Suppressor macrophage treated with lipopolysaccharide for 1 hour (primary cell): ENCODE data around the gene PHLDB3.
"Not testable (repeated sequence)": the region's sequence is repeated elsewhere in the genome, so short reads cannot be mapped to it uniquely, and the experiment has no call there.

Experiments
- DNase-seq, 3 donors: peaks; one replicate each; pipeline ENCODE4 v3.0.0-alpha.2; 2020 to 2022

Gene PHLDB3

GRCh38 chr19:43504426-43505185, at the start of gene PHLDB3:
Gene PHLDB3, minus strand, starts transcription at chr19:43504746. Its CDS starts 628 bp downstream, at chr19:43504118.
- no peak for DNase-seq

GRCh38 chr19:43553656-43554055, 49.1 kb upstream of the PHLDB3 start:
- no peak for DNase-seq

- no peak for DNase-seq
Measured at GRCh38 chr19:43552616-43553015, 48.1 kb upstream of the PHLDB3 start.

DNA sequence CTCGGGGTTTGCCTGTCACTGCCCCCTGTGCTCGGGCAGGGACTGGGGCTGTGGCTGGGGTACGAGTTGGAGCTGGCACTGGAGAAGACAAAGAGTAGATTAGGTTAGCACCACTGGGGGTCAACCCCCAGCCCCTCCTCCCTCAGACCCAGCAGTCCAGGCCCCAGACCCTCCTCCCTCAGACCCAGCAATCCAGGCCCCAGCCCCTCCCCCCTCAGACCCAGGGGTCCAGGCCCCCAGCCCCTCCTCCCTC, 47.6 kb upstream of the PHLDB3 start:
- DNase-seq: no peak

DNA sequence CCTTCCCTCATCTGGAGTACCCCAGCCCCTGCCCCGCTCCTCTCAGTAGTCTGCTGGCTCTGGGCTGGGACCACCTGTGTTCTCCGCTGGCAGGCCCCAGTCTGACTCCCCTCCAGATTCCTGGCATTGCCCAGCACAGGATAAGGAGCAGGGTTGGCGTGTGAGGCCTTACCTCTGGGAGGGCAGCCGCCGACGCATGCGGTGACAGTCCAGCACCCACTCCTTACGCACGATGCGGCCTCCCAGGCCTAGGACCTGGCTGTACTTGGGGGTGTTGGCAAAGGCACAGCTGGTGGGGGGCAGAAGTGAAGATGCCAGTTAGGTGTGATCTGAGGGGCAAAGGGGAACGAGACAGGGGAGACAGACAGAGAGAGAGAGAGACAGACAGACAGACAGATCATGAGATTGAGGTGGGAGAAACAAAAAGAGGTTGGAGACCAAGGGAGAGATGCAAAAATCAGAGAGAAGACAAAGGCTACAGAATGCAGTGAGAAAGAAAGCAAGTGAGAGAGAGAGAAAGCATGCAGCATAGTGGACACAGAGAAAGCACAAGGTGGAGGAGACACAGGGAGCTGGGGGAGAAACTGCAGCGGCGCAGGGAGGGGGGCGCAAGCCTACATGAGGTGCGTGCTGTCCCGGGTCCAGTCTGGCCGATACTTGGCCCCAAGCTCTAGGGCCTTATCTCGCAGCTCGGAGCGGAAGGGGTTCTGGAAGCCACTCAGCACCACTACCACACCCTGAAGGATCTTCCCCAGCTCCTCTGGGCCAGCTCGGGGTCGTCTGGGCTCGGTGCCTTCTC, 47.1 kb upstream of the PHLDB3 start:
- no peak for DNase-seq

GRCh38 chr19:43548706-43549105, 44.2 kb upstream of the PHLDB3 start:
- no peak for DNase-seq

DNA sequence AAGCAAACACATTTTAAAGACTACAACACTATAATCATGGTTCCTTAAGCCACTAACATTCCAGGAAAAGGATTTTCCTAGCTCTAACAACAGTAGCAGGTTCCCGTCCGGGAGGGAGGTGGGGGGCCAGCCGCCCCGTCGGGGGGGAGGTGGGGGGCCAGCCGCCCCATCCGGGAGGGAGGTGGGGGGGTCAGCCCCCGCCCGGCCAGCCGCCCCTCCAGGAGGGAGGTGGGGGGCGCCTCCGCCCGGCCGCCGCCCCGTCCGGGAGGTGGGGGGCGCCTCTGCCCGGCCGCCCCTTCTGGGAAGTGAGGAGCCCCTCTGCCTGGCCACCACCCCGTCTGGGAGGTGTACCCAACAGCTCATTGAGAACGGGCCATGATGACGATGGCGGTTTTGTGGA, 43.4 kb upstream of the PHLDB3 start:
- DNase-seq: not testable (repeated sequence)

GRCh38 chr19:43546581-43546980, 42.0 kb upstream of the PHLDB3 start:
- no peak for DNase-seq

DNA sequence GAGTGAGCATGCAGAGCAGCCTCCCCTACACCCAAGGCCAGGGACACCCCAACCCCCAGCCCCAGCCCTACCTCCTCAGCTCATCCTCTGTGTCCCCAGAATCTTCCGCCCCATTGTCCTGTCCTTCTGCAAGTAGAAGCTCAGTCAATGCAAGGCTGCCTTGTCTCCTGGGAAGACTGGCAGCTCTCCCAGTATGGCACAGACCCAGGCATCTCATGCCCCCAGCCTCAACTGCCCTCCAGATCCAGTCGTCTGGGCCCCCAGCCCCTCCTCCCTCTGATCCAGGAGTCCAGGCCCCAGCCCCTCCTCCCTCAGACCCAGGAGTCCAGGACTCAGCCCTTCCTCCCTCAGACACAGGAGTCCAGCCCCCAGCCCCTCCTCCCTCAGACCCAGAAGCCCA, 41.4 kb upstream of the PHLDB3 start:
- DNase-seq: no peak

DNA sequence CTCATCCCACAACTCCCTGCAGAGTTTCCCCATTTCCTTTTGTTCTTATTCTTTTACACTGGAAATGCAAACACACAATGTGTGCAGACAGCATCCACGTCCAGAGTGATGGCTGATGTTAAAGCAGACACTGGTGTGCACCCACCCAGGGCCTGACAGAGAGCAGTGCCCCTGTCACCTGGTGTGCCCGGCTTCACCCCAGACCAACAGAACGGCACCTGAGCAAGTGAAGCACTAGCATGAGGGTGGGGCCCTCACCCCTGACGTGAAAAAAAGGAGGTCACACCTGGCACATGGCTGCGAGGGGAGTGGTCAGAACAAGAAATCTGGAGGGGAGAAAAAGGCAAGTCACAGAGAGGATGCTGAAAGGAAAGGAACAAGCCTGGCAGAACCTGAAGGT, 40.7 kb upstream of the PHLDB3 start:
- DNase-seq: no peak

DNA sequence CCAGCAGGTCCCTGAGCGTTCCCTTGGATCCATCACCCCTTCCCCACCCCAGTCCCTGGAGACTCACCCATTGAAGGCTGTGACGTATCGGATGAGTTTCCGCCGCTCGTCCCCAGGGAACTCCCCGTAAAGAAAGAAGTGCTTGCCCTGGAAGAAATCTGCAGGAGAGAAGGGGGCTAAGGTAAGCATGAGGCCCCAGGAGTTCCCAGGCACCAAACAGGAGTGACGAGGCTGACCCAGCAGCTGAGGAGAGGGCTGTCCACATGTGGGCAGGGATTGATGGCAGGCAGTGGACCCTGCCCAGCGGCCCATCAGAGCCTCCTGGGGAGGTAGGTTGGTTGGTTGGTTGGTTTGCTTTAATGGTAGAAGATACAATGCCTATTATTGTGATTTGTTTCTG, 39.5 kb upstream of the PHLDB3 start:
- no peak for DNase-seq

- no peak for DNase-seq
Measured at GRCh38 chr19:43541920-43542650, 37.5 kb upstream of the PHLDB3 start.

GRCh38 chr19:43540381-43540780, 35.8 kb upstream of the PHLDB3 start:
- DNase-seq: no peak

- DNase-seq: no peak
Measured at GRCh38 chr19:43538922-43539321, 34.4 kb upstream of the PHLDB3 start.

DNA sequence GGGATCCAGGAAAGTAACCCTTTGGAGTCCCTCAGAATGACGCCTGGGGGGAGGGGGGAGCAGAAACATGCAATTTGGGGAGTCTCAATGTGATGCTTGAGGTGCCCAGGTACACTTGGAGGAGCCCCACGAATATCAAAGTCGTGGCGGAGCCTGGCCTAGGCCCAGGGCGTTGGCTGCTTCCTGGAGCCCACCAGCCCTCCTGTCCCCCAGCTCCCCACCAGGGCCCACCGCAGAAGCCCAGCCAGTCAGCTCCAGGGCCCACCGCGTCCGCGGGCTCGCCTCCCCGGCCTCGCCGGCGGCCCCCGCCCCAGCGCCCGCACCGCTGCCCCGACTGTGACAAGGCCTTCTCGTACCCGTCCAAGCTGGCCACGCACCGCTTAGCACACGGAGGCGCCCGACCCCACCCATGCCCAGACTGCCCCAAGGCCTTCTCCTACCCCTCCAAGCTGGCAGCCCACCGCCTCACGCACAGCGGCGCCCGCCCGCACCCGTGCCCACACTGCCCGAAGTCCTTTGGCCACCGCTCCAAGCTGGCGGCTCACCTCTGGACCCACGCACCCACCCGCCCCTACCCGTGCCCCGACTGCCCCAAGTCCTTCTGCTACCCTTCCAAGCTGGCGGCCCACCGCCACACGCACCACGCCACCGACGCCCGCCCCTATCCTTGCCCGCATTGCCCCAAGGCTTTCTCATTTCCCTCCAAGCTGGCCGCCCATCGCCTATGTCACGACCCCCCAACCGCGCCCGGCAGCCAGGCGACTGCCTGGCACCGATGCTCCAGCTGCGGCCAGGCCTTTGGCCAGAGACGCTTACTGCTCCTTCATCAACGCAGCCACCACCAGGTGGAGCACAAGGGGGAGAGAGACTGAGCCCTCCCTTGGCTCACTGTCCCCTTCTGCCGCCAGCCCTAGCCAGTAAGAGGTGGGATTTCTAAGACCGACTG, 30.5 kb upstream of the PHLDB3 start:
- peak; percentile 44 to 62 (median 49) for DNase-seq

- DNase-seq: peak; percentile 74 to 85 (median 78)
Measured at GRCh38 chr19:43534305-43534815, 29.8 kb upstream of the PHLDB3 start.

DNA sequence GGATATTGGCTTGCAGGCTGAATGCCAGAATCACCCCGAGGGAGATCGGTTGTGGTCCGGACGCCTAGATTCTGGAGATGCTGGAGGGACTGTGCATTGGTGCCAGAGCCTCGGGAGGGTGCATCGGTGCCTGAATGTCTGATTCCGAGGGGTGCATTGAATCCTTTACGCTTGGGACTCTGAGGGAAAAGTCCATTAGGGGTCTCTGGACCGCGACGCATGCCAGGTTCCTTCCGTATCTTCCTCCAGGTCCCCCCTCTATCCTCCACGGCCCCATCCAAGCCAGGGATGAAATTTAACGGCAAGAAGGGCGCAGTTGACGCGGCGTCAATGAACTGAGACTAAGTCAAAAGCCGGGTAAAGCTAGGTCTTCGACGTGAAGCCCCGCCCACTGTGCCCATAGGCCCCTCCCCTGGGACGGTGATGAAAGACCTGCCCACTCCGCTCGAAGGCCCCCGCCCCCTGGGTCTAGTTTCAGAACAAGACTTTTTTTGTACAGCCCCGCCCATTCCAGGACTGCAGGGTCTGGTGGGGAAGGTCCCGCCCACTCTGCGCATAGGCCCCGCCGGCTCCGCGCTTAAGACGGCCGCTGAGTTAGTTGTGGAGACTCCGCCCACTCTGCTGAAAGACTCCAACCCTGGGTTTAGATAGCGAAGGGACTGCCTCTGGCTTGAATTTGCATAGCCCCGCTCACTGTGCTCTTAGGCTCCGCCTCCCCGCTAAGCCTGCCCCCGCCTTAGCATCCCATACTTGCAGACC, 29.2 kb upstream of the PHLDB3 start:
- peak; percentile 96 to 98 (median 98) for DNase-seq

DNA sequence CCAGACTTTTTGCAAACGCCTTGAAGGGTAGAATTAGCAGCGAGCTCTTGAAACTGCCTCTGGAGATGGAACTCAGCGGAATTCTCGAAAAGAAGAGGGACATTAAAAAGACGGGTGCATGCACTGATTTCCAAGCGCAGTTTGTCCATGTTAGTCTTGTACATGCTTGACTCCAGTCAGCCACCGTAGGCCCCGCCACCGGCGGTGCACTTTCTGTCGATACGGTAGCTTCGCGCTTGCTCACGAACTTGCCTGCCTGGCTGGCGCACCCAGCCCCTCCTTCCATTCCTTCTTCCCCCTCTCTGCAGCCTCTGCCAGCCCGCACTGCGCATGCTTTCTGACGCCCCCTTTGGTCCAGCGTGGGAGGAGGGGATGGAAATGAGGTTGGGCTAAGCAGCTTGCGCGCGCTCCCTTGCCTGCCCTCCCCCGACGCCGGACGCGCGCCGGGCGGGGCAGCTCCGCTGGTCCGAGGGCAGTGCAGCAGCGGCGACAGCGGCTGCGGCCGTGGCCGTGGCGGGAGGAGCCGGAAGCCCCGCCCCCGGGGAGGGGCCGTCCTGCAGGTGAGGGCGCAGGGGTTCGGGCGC, 28.5 kb upstream of the PHLDB3 start, which contains the start of gene ZNF575:
Gene ZNF575 (plus strand): TSS at position 227 of the 584 bp plus-strand sequence. CDS start 1,235 bp downstream, outside the sequence.
- peak; percentile 88 to 93 (median 90) for DNase-seq

- DNase-seq: no peak
Measured at GRCh38 chr19:43532571-43532961, 28.0 kb upstream of the PHLDB3 start.

- peak; percentile 24 to 50 (median 44) for DNase-seq
Measured at GRCh38 chr19:43527860-43528622, 23.5 kb upstream of the PHLDB3 start.
